Karpas-422 (cell line): Measurements from ENCODE around the gene FAAH2. TPM values are rescaled to one million over a fixed set of nuclear protein-coding genes. Genes with fewer than 3 reads are reported as not detected.
"Not testable (repeated sequence)": the region's sequence is repeated elsewhere in the genome, so short reads cannot be mapped to it uniquely, and the experiment has no call there.

Experiments
- DNase-seq: peaks from one replicate; pipeline ENCODE4 v3.0.0-alpha.2; 2015
- H2AFZ ChIP-seq: fragments of 200-600 bp; sonication (generic); 2 replicates; pipeline ENCODE4 v1.6.1; 2014; ENCODE audit warnings: antibody characterized with exemption, low read length, mixed read lengths
- H3K27ac ChIP-seq: fragments of 200-600 bp; sonication (generic); 2 replicates; pipeline ENCODE4 v1.5.1; 2014; ENCODE audit warnings: mild to moderate bottlenecking, low read length, moderate library complexity
- H3K27me3 ChIP-seq: fragments of 200-600 bp; sonication (generic); 2 replicates; pipeline ENCODE4 v1.6.1; 2014; ENCODE audit warnings: low read length, mixed read lengths
- H3K36me3 ChIP-seq: fragments of 200-600 bp; sonication (generic); 2 replicates; pipeline ENCODE4 v1.6.1; 2014; ENCODE audit warnings: low read length, mixed read lengths; ENCODE audit not compliant: insufficient read depth
- H3K4me1 ChIP-seq: fragments of 200-600 bp; sonication (generic); 2 replicates; pipeline ENCODE4 v1.6.1; 2014; ENCODE audit warnings: mild to moderate bottlenecking, low read length, mixed read lengths
- H3K4me2 ChIP-seq: fragments of 200-600 bp; sonication (generic); 2 replicates; pipeline ENCODE4 v1.6.1; 2014; ENCODE audit warnings: low read length, low read depth, mild to moderate bottlenecking; ENCODE audit not compliant: poor library complexity, severe bottlenecking
- H3K4me3 ChIP-seq: fragments of 200-600 bp; sonication (generic); 2 replicates; pipeline ENCODE4 v1.5.1; 2014; ENCODE audit warnings: mild to moderate bottlenecking, antibody characterized with exemption, low read length, mixed read lengths
- H3K79me2 ChIP-seq: fragments of 200-600 bp; sonication (generic); 2 replicates; pipeline ENCODE4 v1.6.1; 2014; ENCODE audit warnings: mild to moderate bottlenecking, low read length, mixed read lengths
- H3K9ac ChIP-seq: fragments of 200-600 bp; sonication (generic); 2 replicates; pipeline ENCODE4 v1.6.0; 2014; ENCODE audit warnings: low read length
- H3K9me2 ChIP-seq: fragments of 200-600 bp; sonication (generic), shearing (Covaris generic); replicated peaks from 2 replicates; pipeline ENCODE4 v1.6.0; 2014; ENCODE audit warnings: mild to moderate bottlenecking, low read length, moderate library complexity; ENCODE audit not compliant: insufficient read depth
- H3K9me3 ChIP-seq: fragments of 300-700, 200-600 bp; sonication (generic); 2 replicates; pipeline ENCODE4 v1.6.1; 2014; ENCODE audit warnings: low read length, mixed read lengths
- H4K20me1 ChIP-seq: fragments of 200-600 bp; sonication (generic); 2 replicates; pipeline ENCODE4 v1.6.1; 2014; ENCODE audit warnings: mild to moderate bottlenecking, antibody characterized with exemption, low read length, low read depth; ENCODE audit not compliant: insufficient read depth
- total RNA-seq: library from RNA; depleted of rRNA; stranded (reverse); fragments of >200 nt; shearing (Covaris generic); gene quantifications from 2 replicates; pipeline ENCODE4 v1.2.3, GENCODE V29; 2014; ENCODE audit warnings: low replicate concordance

FAAH2 gene
- total RNA-seq, 1 experiment from 2014 or later: not detected

GRCh38 chrX:57282568-57282967, 3.9 kb upstream of the FAAH2 start:
- Histone ChIP-seq H3K9me2 (no peaks in the 10 kb centered on the region), H3K27ac (no peak overlapping the region), H3K4me1 (no peaks in the 10 kb centered on the region), H3K27me3 (no peaks in the 10 kb centered on the region), H3K4me3 (no peak overlapping the region), H3K36me3 (no peaks in the 10 kb centered on the region), H3K79me2 (no peaks in the 10 kb centered on the region), H2AFZ (no peak overlapping the region), H4K20me1 (no peaks in the 10 kb centered on the region), H3K9ac (no peak overlapping the region), H3K9me3 (no peaks in the 10 kb centered on the region), H3K4me2 (no peak overlapping the region)
- DNase-seq: no peak

DNA sequence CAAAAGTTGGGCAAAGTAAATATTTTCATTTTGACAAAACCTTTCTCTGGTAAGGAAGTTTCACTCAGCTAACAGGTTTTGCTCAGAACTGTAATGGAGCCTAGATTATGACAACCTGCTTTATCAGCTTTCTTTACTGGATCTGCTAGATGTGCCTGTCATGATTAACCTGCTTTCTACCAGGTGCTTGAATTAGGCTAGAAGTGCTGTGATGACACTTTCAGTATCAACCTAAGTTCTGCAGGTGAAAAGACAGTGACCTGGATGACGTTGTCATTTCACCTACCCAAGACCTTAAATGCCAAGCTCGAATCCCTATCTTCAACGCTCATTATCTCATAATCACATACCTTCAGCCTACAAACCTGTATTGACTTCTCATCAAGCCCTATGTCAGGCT, 1.5 kb upstream of the FAAH2 start:
- Histone ChIP-seq H4K20me1 (no peaks in the 10 kb centered on the region), H3K9me3 (no peaks in the 10 kb centered on the region), H3K79me2 (no peaks in the 10 kb centered on the region), H3K4me1 (no peaks in the 10 kb centered on the region), H3K27me3 (no peaks in the 10 kb centered on the region), H3K4me3 (no peak overlapping the region), H3K4me2 (no peak overlapping the region), H2AFZ (no peak overlapping the region), H3K27ac (no peak overlapping the region), H3K9me2 (no peaks in the 10 kb centered on the region), H3K9ac (no peak overlapping the region), H3K36me3 (no peaks in the 10 kb centered on the region)
- DNase-seq: no peak

- Histone ChIP-seq H3K36me3 (no peaks in the 10 kb centered on the region), H3K9me2 (no peaks in the 10 kb centered on the region), H3K9ac (no peak overlapping the region), H3K4me1 (no peaks in the 10 kb centered on the region), H3K4me3 (no peak overlapping the region), H3K9me3 (no peaks in the 10 kb centered on the region), H4K20me1 (no peaks in the 10 kb centered on the region), H3K79me2 (no peaks in the 10 kb centered on the region), H3K27me3 (no peaks in the 10 kb centered on the region), H3K4me2 (no peak overlapping the region), H3K27ac (no peak overlapping the region), H2AFZ (no peak overlapping the region)
- no peak for DNase-seq
These were observed 2.6 kb downstream of the FAAH2 start for GRCh38 chrX:57289089-57289488.

DNA sequence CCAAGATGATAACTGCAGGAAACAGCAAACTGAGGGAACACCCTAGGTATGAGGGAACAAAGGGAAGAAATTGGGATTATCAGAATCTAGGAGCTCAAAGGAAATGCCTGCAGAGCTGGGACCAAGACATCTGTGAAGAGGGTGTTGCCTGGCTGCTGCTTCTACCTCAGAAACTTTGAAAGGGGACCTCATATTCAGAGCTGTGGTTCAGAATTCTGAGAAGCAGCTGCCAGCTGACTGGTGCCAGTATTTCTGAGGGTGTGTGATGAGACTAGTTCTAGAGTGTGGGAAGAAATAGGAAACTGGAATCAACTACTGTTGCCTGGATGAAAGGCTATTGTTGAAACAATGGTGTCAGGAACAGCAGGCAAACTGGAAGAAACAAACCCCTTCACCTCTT, 8.5 kb downstream of the FAAH2 start:
- H3K4me2 ChIP-seq: no peak overlapping the region
- H3K4me3 ChIP-seq: no peak overlapping the region
- H3K79me2 ChIP-seq: no peaks in the 10 kb centered on the region
- H3K9ac ChIP-seq: no peak overlapping the region
- H4K20me1 ChIP-seq: no peaks in the 10 kb centered on the region
- no peak overlapping the region for H3K27ac ChIP-seq
- H2AFZ ChIP-seq: no peak overlapping the region
- no peaks in the 10 kb centered on the region for H3K9me3 ChIP-seq
- no peak for DNase-seq
- no peaks in the 10 kb centered on the region for H3K27me3 ChIP-seq
- H3K36me3 ChIP-seq: no peaks in the 10 kb centered on the region
- H3K9me2 ChIP-seq: no peaks in the 10 kb centered on the region
- H3K4me1 ChIP-seq: no peaks in the 10 kb centered on the region

- not testable (repeated sequence) for H3K79me2 ChIP-seq, H4K20me1 ChIP-seq, H3K9me3 ChIP-seq, H3K9ac ChIP-seq, DNase-seq, H3K27ac ChIP-seq, H3K36me3 ChIP-seq, H2AFZ ChIP-seq, H3K27me3 ChIP-seq, H3K4me3 ChIP-seq, H3K9me2 ChIP-seq, H3K4me2 ChIP-seq, H3K4me1 ChIP-seq
These were observed 9.2 kb downstream of the FAAH2 start for GRCh38 chrX:57295679-57296078.

DNA sequence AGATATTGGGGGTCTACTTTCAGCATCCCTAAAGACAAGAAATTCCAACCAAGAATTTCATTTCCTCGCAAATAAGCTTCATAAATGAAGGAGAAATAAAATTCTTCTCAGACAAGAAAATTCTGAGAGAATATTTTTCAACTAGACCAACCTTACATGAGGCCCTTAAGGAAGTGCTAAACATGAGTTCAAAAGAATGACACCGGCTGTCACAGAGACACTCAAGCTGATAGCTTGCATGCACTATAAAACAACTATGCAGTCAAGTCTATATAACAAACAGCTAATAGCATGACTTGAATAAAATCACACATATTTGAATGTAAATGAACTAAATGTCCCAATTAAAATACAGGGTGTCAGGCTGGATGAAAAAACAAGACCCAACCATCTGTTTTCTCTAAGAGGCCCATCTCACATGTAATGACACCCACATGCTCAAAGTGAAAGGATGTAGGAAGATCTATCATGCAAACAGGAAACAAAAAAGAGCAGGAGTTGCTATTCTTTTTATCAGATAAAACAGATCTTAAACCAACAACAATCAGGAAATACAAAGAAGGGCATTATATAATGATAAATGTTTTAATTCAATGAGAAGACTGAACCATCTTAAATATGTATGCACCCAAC, 27.2 kb downstream of the FAAH2 start:
- Histone ChIP-seq H3K4me3 (no peak overlapping the region), H3K4me2 (no peak overlapping the region), H2AFZ (no peak overlapping the region), H3K27ac (no peak overlapping the region), H3K9ac (no peak overlapping the region), H3K4me1 (no peaks in the 10 kb centered on the region), H3K79me2 (no peaks in the 10 kb centered on the region), H4K20me1 (no peaks in the 10 kb centered on the region), H3K9me2 (no peaks in the 10 kb centered on the region), H3K36me3 (no peaks in the 10 kb centered on the region), H3K9me3 (peaks cover 12% of the 10 kb centered on the region; the same call in 1 of the 2 replicates), H3K27me3 (no peaks in the 10 kb centered on the region)
- no peak for DNase-seq

DNA sequence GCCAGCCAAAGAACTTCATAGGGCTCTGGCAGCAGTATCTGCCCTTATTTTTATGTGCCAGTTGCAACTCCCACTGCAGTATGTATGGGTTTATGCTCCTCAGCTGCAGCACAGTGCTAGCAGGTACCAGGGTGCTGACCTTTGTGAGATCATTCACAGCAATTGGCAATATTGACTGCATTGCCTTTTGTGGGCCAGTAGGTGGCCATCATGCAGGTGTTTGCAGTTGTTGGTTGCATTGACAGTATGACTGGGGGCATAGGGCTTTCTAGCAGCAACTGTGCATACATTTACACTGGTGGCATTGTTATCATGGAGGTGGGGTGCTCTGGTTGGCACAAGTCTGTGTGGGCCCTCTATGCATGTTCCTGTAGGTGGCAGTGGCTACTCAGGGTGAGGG, 42.5 kb downstream of the FAAH2 start:
- DNase-seq: peak; percentile 41
- no peaks in the 10 kb centered on the region for H3K36me3 ChIP-seq
- H3K27me3 ChIP-seq: no peaks in the 10 kb centered on the region
- no peaks in the 10 kb centered on the region for H3K9me2 ChIP-seq
- no peaks in the 10 kb centered on the region for H3K4me1 ChIP-seq
- no peak overlapping the region for H2AFZ ChIP-seq
- H3K79me2 ChIP-seq: no peaks in the 10 kb centered on the region
- H3K9me3 ChIP-seq: peaks cover 8% of the 10 kb centered on the region
- no peaks in the 10 kb centered on the region for H4K20me1 ChIP-seq
- no peak overlapping the region for H3K27ac ChIP-seq
- no peak overlapping the region for H3K9ac ChIP-seq
- no peak overlapping the region for H3K4me2 ChIP-seq
- no peak overlapping the region for H3K4me3 ChIP-seq

DNA sequence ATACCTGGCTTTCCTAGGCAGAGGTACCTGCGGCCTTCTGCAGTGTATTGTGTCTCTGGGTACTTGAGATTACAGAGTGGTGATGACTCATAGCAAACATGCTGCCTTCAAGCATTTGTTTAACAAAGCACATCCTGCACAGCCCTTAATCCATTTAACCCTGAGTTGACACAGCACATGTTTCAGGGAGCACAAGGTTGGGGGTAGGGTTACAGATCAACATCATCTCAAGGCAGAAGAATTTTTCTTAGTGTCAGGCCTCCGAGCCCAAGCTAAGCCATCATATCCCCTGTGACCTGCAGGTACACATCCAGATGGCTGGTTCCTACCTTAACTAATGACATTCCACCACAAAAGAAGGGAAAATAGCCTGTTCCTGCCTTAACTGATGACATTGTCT, 49.3 kb downstream of the FAAH2 start:
- not testable (repeated sequence) for H2AFZ ChIP-seq, H3K9me2 ChIP-seq, H3K36me3 ChIP-seq, H3K4me3 ChIP-seq, H3K4me1 ChIP-seq, H3K27me3 ChIP-seq, H3K4me2 ChIP-seq, H3K79me2 ChIP-seq, H3K9me3 ChIP-seq, H4K20me1 ChIP-seq, H3K9ac ChIP-seq, DNase-seq, H3K27ac ChIP-seq
